BJ (cell line): ENCODE data around the gene ZKSCAN3. TPM values are rescaled to one million over a fixed set of nuclear protein-coding genes. Genes with fewer than 3 reads are reported as not detected.

ENCODE experiments used
- CTCF ChIA-PET: fragments of 350-600 bp; formaldehyde crosslinking; extraction: SDS; loops from one replicate; lab custom pipeline; 2021; ENCODE audit warnings: antibody characterized with exemption, inconsistent platforms; lab: Yijun Ruan, JAX
- POLR2A ChIA-PET: fragments of 300-600 bp; sonication (Branson Sonifier 250); formaldehyde crosslinking; extraction: SDS; loops from one replicate; lab custom pipeline; 2021; ENCODE audit warnings: antibody characterized with exemption; lab: Charles Lee
- DNase-seq: peaks from one replicate; pipeline ENCODE4 v3.0.0-alpha.2; 2011; ENCODE audit warnings: low read depth
- H3K27me3 ChIP-seq: 2 replicates; pipeline ENCODE4 v1.6.0; 2011; ENCODE audit warnings: low read length; ENCODE audit not compliant: control insufficient read depth, insufficient read depth
- H3K36me3 ChIP-seq: 2 replicates; pipeline ENCODE4 v1.5.1; 2011; ENCODE audit warnings: low read length; ENCODE audit not compliant: control insufficient read depth, insufficient read depth
- H3K4me3 ChIP-seq: 2 replicates; pipeline ENCODE4 v1.5.1; 2011; ENCODE audit warnings: low read depth, mild to moderate bottlenecking, control low read depth, low read length
- polyA plus RNA-seq: library from polyadenylated mRNA; depleted of rRNA; stranded (reverse); fragments of >200 nt; gene quantifications from 2 replicates; pipeline ENCODE4 v1.2.3, GENCODE V29; 2011
- TF ChIP-seq, protein P1 (sequence below): IDR thresholded peaks from 2 replicates; pipeline ENCODE4 v1.5.1; 2011; ENCODE audit warnings: low read depth, mild to moderate bottlenecking, control low read depth, inconsistent platforms, low read length, moderate library complexity; ENCODE audit not compliant: insufficient read depth

The ZKSCAN3 gene
- polyA plus RNA-seq, 1 experiment = 2.1 TPM

DNA sequence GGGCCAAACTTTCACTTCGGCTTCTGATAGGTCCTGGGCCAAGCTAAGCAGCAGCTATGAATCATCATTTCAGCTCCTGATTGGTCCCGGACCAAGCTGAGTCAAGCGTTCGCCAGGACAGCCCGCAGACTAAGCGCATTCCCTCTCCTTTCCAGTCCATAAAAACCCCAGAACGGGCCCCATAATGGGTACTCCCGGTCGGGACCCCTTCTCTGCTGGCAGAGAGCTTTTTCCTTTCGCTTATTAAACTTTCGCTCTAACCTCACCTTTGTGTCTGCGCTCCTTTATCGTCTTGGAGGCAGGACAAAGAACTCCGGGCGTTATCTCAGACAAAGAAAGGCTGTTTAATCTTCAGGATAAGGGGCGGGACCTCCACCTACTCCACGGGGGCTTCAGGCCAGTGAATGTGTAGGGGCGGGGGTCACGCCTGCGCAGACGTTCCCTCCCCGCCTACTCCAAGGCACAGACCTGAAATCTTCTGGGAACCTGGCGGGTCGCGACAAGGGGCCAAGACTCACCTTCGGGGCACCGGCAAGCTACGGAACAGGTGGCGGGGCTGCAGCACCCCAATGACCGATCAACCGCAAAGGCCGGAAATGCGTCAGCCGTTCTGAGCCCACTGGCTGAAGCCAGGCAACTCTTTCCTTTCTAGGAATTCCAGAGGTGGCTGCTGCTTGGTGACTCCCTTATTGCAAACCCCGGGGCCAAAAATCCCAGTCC is 14.0 kb upstream of the ZKSCAN3 start, which contains the start of gene ZSCAN31:
ZSCAN31 (minus strand) TSS at position 585 of the 720 bp plus-strand sequence. CDS start 6,465 bp downstream, outside the sequence.
- Histone ChIP-seq H3K27me3 (no peaks in the 10 kb centered on the region), H3K4me3 (peak within 1 kb of the TSS; percentile 68), H3K36me3 (no peaks in the 10 kb centered on the region)
- TF ChIP-seq, protein P1, sequence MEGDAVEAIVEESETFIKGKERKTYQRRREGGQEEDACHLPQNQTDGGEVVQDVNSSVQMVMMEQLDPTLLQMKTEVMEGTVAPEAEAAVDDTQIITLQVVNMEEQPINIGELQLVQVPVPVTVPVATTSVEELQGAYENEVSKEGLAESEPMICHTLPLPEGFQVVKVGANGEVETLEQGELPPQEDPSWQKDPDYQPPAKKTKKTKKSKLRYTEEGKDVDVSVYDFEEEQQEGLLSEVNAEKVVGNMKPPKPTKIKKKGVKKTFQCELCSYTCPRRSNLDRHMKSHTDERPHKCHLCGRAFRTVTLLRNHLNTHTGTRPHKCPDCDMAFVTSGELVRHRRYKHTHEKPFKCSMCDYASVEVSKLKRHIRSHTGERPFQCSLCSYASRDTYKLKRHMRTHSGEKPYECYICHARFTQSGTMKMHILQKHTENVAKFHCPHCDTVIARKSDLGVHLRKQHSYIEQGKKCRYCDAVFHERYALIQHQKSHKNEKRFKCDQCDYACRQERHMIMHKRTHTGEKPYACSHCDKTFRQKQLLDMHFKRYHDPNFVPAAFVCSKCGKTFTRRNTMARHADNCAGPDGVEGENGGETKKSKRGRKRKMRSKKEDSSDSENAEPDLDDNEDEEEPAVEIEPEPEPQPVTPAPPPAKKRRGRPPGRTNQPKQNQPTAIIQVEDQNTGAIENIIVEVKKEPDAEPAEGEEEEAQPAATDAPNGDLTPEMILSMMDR = no peak
- peak; percentile 87 for DNase-seq
- CTCF ChIA-PET = interaction anchor here (0.9 to 2.4 kb wide), 2 partner anchors 14 to 20 kb away, joined by 3 to 8 read pairs; no protein-coding TSS in a partner anchor
- POLR2A ChIA-PET = interaction anchor here (0.5 to 0.9 kb wide), 3 partner anchors 20 to 1606 kb away, joined by 3 read pairs; no protein-coding TSS in a partner anchor

DNA sequence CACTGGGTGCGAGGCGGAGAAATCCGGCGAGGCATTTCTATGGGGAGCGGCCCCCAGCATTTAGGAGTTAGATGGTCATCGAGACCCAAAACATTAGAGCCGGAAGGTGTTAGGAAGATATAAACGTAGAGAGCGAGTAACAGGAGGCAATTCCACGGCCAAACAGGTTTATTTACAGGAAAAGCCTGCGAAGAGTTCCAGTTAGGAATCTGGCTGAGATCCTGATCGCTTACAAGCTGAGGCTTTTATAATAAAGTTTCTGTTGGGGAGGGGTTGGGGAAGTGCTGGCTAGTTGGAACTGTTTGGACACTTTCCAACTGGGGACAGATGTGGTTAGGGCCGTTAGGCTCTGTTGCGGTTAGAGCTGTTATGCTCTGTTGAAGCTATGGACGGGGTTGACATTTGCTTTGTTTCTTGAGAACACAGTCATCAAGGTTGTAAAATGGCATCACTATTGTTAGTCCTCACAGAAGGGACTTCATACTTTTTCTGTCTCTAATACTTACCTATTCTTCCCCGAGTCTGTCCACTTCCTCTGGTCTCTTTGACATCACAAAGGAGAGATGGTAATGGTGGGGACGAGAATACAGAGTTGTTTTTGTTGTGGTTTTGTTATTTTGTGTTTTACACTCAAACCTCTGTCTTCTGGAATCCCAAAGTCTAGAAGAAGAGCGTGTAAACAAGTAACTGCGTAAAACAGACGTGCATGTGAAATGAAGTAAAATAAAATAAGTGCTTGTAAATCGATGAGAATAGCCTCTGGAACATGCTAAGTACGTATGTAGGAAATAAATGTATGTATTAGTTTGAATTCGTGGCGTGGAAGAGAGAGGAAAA is 13.2 kb upstream of the ZKSCAN3 start:
- DNase-seq = no peak
- CTCF ChIA-PET = interaction anchor here (2.4 kb wide), 1 partner anchor 19 kb away, joined by 8 read pairs; no protein-coding TSS in a partner anchor

DNA sequence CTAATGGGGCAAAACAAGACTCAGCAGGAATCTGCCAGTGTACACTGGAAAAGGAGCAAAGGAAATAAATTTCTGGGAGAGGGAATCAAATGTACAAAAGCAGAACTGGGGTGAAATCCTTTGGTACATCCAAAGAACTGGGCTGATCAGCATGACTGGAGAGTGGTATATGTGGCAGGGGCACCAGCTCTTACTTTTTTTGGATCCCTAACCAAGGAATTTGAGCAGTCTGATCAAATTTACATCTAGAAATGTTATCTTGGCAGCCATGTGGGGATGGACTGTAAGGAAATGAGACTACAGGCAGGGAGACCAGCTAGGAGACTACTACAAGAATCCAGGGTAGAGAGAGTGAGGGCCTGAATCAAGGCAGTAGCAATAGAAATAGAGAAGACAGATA is 12.6 kb upstream of the ZKSCAN3 start:
- ChIA-PET CTCF (interaction anchor here (0.6 to 2.4 kb wide), 2 partner anchors 19 kb away, joined by 3 to 8 read pairs; no protein-coding TSS in a partner anchor), POLR2A (no interaction called here)
- H3K36me3 ChIP-seq = no peaks in the 10 kb centered on the region
- TF ChIP-seq, protein P1 = no peak
- DNase-seq = no peak
- H3K4me3 ChIP-seq = no peak overlapping the region
- peaks cover 1% of the 10 kb centered on the region; the same call in 1 of the 2 replicates for H3K27me3 ChIP-seq

More for the DNA sequence above, 13.2 kb upstream of the ZKSCAN3 start:
- Histone ChIP-seq H3K36me3 (no peaks in the 10 kb centered on the region), H3K4me3 (peak overlapping the region; percentile 68), H3K27me3 (no peaks in the 10 kb centered on the region)
- POLR2A ChIA-PET = no interaction called here
- TF ChIP-seq, protein P1 = no peak

DNA sequence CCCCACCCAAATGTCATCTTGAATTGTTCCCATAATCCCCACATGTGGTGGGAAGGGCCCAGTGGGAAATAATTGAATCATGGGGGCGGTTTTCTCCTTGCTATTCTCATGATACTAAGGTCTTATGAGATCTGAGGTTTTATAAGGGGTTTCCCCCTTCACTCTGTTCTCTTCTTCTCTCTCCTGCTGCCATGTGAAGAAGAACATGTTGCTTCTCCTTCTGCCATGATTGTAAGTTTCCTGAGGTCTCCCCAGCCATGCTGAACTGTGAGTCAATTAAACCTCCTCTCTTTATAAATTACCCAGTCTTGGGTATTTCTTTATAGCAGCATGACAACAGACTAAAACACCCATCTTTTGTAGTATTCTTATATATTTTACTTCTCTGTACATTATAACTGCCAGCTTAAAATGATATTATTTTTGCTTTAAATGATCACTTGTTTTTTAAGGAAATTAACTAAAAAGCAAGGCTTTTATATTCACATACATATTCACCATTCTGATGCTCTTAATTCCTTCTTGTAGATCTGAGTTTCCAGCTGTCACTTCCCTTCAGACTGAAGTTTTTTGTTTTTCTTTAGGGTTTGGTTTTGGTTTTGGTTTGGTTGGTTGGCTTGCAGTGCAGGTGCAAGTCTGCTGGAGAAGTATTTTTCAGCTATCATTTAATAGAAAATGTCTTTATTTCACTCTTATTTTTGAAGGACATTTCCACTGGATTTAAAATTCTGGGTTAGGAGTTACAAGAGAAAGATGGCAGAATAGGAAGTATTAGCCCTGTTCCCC is 9.2 kb upstream of the ZKSCAN3 start:
- H3K36me3 ChIP-seq = no peaks in the 10 kb centered on the region
- H3K27me3 ChIP-seq = peaks cover 5% of the 10 kb centered on the region; the same call in 1 of the 2 replicates
- ChIA-PET POLR2A (no interaction called here), CTCF (no interaction called here)
- TF ChIP-seq, protein P1 = no peak
- DNase-seq = no peak
- H3K4me3 ChIP-seq = no peak overlapping the region
